Measurements from ENCODE around the gene MYL4. TPM values are rescaled to one million over a fixed set of nuclear protein-coding genes. Genes with fewer than 3 reads are reported as not detected.

Gene MYL4
- total and polyA plus RNA-seq, 3 experiments from 2014 or later, result not detected

GRCh38 chr17:47273245-47273644 lies 64.1 kb downstream of the MYL4 start:
- H3K27ac ChIP-seq (ENCODE audit: low read depth, low read length), result no peak overlapping the region
- H3K36me3 ChIP-seq (ENCODE audit: insufficient read depth, low read length), result no peaks in the 10 kb centered on the region
- H3K27me3 ChIP-seq (ENCODE audit: insufficient read depth, low read length, poor library complexity, severe bottlenecking), result no peaks in the 10 kb centered on the region
- Mint-ChIP-seq H3K9me3 (peaks cover 0 to 2% (median 0%) of the 10 kb centered on the region in 5 donors), H3K27ac (no peak overlapping the region), H3K4me1 (no peaks in the 10 kb centered on the region), H3K4me3 (no peak overlapping the region), H3K36me3 (peaks cover 0 to 4% (median 0%) of the 10 kb centered on the region in 3 donors), H3K27me3 (peaks cover 0 to 14% of the 10 kb centered on the region in 2 donors)
- H3K9me3 ChIP-seq (ENCODE audit: low read length), result no peaks in the 10 kb centered on the region
- CTCF ChIA-PET, result no interaction called here
- no peak overlapping the region for H3K4me3 ChIP-seq (ENCODE audit: low read length)
- POLR2A ChIA-PET, result no interaction called here
- no peaks in the 10 kb centered on the region for H3K4me1 ChIP-seq (ENCODE audit: insufficient read depth, low read length)
- no peak for DNase-seq

Other genes starting within 250 kb of the MYL4 start
- gene RPRML, start 230.1 kb upstream of the MYL4 start, total RNA-seq, result not detected
- not detected for gene RPRML, start 230.1 kb upstream of the MYL4 start, polyA plus RNA-seq
- gene CDC27, start 20.1 kb upstream of the MYL4 start, total RNA-seq, result 100 to 1,000 TPM; 113 to 116 TPM
- 96.2 TPM for gene CDC27, start 20.1 kb upstream of the MYL4 start, polyA plus RNA-seq
- gene ITGB3, start 44.5 kb downstream of the MYL4 start, total RNA-seq, result under 1 TPM; 0.07 to 0.13 TPM
- not detected for gene ITGB3, start 44.5 kb downstream of the MYL4 start, polyA plus RNA-seq
- gene EFCAB13, start 114.6 kb downstream of the MYL4 start, total RNA-seq, result 1 to 10 TPM; 4.0 to 4.8 TPM
- 1.4 TPM for gene EFCAB13, start 114.6 kb downstream of the MYL4 start, polyA plus RNA-seq